ENCODE data around the gene DTNBP1.

- no peak for TF ChIP-seq CTCF (IDR thresholded peaks at IDR 0.05)
- TF ChIP-seq POLR2A (IDR thresholded peaks at IDR 0.05), result no peak
- TF ChIP-seq POLR2AphosphoS5 (IDR thresholded peaks at IDR 0.05; ENCODE audit: insufficient read depth in 1 of 2, low read depth in 1 of 2), result no peak
Measured at GRCh38 chr6:15681946-15682345, 19.1 kb upstream of the DTNBP1 start.

Measured in vagina (tissue), 2 donors.